Heart left ventricle (tissue), 13 donors: Measurements from ENCODE around the gene GID4.

Source experiments
- CTCF ChIP-seq, 12 donors: fragments of 200-600 bp; sonication (generic) in 4 of 12; IDR thresholded peaks; one replicate each; pipeline versions ENCODE4 v1.5.0 to v1.8.0; 2018 to 2022; ENCODE audit warnings: antibody characterized with exemption in 12 of 12, mild to moderate bottlenecking in 5 of 12
- POLR2A ChIP-seq, 2 donors: fragments of 450-650 bp; IDR thresholded peaks; one replicate each; pipeline ENCODE4 v1.6.1; 2017; ENCODE audit warnings: antibody characterized with exemption in 2 of 2, mild to moderate bottlenecking in 2 of 2, moderate library complexity in 2 of 2
- donor health status: ischemic (EF 13 %, LVEDD 7.1; RV severe dilation, severe dysfunction).
- donor health status: DM: no; HTN: yes; CAD: no.
- donor health status: DM: no; HTN: no; CAD: no.
- donor health status: ischemic (EF 25% LVEDD 6.9; RV normal size, moderate dysfunction).
- donor health status: ischemic (EF 25% LVEDD 5.7; RV mildly dilated, moderate dysfunction).
- donor health status: ischemic (EF 35%, LVEDD 5.7; RV mildly dilated, moderate dysfunction).
- donor health status: nonischemic (EF 11% LVEDD 7.7; RV severe dilation, severe dysfunction).
- donor health status: DM: yes; HTN: yes; CAD: no.
- donor health status: PGD.
- donor health status: ischemic (EF 29% LVEDD 5.4; RV normal size, mild dysfunction).
- donor health status: nonischemic (EF 23%, LVEDD 6.1; RV moderate dilation, normal function).

DNA sequence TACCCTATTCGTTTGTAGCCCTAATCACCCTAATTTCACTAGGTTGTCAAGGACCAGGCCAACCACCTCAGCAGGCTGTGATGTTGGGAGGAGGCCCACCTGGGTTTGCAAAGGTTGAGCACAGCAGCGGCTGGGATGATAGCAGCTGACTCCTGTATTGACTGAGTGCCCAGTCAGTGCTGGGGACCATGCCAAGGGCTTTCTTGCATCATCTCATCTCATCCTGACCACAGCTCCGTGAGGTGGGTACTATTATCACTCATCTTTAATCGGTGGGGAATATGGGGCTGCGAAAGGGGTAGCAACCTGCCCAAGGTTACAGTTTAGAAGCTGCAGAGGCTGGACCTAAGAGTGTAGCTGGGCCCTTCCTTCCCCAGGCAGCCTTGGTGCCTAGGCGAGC, 11.9 kb upstream of the GID4 start:
- TF ChIP-seq CTCF (IDR thresholded peaks at IDR 0.05) (no peak), POLR2A (IDR thresholded peaks at IDR 0.05) (no peak)
